HG03095 (cell line): Measurements from ENCODE around the gene NTSR1.

Experiments
- ATAC-seq: cut with Tn5 transposase; IDR thresholded peaks from one replicate; pipeline ENCODE4 v1.9.1; 2021; ENCODE audit warnings: moderate library complexity; ENCODE audit not compliant: unreplicated experiment

The NTSR1 gene

DNA sequence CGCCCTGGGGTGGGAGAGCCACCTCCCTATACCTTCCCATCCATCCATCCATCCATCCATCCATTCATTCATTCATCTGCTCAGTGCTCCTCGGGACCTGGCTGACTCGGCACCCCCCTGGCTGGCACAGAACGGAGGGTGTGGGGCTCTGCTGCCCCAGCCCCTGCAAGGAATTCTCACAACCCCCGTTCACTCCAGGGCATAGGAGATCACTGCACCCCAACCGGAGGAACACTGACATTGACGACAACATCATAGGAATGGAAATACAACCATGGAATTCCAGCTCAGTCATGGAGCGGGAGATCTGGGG, 59.6 kb downstream of the NTSR1 start:
- ATAC-seq, result no peak

DNA sequence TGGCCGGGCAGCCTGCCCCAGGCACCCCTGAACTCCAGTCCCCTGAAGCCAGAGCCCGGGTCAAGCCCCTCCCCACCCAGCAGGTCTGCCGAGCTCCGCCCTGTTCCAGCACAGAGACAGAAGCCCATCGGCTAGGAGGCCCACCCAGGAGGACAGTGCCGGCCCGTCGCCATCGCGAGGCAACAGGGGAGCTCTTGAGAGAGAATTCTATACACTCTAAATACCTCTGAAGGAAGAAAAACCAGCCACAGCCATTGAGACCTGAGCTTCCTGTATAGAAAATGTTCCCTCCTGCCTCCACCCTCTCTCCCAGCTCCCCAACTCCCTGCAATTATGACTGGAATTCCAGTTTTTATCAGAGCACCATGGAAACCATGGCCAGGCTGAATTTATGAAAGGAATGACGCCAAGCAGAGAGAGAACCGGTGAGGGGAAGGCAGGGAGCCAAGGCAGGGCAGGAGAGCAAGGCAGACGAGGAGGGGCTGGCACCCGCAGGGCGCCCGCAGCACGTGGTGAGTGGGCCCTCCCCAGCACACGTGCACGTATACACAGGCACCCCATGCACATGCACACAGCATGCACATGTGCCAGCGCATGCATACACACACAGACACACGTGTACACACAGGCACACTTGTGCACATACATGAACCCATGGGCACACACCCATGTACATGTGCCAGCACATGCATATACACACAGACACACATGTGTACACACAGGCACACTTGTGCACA, 60.1 kb downstream of the NTSR1 start:
- ATAC-seq, result no peak

DNA sequence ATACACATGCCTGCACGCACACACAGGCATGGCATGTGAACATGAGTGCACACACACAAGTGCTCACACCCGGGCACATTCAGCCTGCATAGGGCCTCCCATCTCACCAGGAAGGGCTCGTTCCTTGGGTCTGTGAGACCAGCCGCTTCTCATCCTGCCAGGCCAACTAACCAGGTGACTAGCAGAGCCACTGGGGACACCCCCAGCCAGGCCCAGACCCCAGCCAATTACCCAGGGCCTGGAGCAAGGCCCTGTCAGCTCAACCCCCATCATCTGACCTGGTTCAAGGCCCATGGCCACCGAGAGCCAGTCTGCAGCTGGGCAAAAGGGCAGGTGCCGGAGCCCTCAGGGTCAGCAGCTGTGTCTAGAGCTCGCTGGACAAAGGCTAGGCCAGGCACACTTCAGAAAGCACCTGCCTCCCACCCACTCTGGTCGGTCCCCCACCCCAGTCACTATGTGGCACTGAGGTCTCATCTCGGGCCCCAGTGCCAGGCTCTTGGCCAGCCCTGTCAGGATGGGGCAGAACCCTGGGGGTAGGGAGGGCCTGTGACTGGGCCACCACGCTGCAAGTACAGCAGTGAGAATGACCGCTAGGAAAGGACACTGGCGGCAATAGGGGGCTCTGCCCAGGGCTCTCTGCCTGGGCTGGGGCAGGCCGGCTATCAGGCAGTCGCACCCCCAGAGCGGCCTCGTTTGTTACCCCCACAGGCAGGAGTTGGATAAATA, 60.9 kb downstream of the NTSR1 start:
- ATAC-seq, result no peak

DNA sequence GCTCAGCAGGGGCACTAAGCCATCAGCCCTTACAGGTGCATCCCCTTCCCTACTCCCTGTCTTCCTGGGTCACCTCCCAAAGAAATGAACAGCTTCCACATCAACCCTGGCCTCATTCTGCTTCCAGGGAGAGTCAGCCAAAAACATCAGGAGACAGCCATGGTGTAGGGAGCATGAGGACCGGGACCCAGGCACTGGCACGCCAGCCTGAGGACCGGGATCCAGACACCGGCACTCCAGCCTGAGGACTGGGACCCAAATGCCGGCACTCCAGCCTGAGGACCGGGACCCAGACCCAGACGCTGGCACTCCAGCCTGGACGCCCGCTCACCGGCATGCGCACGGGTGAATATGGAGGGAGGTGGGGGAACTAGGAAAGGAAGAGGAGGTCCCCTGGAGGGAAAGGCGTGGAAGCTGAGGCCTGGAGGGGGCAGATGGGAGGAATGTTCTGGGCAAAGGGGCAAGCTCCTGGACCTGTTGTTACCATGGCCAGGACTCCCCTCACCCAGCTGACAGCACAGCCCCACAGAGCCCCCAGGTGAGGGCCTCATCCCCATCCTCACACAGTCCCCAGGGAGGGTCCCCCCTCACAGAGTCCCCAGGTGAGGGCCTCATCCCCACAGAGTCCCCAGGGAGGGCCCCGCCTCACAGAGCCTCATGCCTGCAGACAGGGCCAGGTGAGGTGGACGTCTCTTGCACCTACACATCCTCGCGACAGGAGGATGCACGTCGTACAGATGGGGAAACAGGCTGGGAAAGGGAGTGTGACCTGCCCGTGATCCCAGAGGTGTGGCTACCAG, 61.7 kb downstream of the NTSR1 start:
- no peak for ATAC-seq

DNA sequence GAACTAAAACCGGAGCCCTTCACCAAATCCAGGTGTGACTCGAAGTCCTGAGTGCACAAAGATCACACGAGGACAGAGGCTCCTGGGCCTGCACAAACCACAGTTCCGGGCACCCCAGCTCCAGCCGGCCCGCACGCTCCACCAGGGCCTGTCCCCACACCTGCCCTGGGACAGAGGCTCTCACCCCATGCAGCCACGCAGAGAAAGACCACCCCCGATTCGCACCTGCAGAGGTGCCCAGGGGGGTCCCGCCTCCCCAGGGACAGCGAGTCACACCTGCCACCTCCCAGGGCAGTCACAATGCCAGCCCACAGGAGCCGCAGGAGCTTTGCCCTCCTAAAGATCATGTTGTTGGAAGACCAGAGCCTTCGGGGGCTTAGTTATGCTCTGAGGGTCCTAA, 62.3 kb downstream of the NTSR1 start:
- no peak for ATAC-seq

DNA sequence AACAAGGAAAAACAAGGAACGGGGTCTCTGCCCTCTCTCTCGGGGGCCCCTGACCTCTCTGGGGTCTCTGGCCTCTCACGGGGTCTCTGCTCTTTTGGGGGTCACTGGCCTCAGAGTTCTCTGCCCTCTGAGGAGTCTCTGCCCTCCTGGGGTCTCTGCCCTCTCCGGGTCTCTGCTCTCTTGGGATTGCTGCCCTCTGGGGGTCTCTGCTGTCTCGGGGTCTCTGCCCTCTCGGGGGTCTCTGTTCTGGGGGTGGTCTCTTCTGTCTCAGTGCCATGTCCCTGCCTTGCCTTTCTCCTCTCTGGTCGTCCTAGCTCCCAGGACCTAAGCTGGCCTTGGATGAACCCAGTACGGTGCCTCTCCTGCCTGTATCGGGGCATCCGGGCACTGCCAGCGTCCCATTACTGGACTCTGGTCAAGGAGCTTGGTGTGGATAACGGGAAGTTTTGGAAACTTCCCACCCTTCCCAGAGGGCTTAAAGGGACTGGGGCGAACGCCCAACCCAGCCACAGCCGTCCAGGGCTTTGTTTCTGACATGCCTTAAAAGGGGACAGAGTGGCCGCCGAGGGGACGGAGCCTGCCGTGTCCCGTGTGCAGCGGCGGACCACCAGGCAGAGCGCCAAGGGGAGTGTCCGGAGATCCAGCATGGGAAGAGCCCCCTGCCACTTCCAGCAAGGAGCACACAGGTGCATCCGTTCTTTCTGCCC, 62.9 kb downstream of the NTSR1 start:
- no peak for ATAC-seq

DNA sequence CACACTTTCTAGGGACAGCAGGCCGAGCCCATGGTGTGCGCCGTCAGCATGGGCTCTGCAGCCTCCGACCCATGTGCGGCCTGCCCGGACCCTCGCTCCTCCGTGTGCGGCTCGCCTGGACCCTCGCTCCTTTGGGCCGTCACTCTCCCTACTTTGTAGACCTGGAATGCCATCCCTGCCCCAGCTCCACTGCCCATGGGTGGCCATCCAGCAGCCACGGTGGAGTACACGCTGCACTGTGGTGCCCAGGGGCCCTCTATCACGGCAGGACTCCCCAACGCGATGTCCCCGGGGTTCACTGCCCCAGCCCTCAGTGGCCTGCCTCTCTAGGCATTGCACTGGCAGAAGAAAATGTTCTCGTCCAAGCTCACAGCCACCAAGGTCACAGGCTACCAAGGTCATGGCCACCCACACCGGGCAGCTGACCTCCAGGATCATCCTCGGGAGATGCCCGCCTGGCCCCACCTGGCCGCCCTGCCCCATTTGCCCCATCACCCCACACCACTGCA, 63.5 kb downstream of the NTSR1 start:
- ATAC-seq, result no peak

DNA sequence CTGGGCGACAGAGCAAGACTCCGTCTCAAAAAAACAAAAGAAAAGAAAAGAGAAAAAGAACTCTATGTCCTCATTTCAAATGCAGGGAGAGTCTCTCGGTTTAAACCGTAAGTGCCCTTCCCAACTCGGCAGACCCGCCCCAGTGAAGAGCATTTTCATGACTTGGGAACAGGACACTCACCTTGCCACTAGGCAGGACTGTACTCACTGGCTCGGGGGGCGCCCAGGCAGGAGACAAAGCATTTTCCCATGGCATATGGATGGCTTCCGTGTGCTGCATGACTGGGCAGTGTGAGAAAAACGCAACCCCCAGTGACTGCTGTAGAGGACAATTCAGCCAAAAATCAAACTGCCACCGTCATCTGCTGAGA, 64.0 kb downstream of the NTSR1 start:
- ATAC-seq, result no peak

DNA sequence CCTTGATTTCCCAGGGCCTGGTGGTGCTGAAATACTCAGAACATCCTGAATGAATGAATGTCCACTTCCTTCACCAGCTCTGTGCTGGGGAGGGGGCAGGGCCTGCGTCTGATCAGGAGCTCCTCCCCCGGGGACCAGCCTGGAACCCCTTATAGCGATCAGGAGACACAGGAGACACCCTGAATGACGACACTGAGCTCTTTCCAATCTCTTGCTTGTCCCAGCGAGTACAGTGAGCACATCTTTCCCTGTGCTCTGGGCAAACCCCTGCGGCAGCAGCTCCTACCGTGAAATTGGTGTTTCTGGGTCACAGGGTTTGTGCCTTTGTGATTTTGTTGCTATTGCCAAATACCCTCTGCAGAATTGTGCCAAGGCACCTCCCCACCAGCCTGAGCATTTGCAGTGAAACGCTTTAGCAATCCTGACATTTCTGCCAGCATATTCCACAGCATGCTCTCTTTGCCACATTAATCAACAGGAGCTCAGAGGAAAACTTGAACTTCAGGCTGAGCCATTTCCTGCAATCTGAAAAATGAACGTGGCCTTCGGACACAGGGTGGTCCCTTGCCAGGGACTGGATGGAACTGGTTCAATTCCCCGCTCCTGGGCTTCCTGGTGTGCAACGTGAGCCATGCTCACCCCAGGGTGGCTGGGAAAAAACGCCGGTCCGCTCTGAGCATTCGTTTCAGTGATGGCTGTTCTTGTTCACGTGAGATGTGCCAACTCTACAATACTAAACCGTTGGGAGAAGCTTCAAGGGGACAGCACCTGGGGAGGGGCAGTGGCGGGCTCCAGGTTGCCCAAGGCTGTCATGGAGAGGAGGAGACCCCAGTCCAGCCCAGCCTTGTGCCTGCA, 64.6 kb downstream of the NTSR1 start:
- ATAC-seq, result no peak

DNA sequence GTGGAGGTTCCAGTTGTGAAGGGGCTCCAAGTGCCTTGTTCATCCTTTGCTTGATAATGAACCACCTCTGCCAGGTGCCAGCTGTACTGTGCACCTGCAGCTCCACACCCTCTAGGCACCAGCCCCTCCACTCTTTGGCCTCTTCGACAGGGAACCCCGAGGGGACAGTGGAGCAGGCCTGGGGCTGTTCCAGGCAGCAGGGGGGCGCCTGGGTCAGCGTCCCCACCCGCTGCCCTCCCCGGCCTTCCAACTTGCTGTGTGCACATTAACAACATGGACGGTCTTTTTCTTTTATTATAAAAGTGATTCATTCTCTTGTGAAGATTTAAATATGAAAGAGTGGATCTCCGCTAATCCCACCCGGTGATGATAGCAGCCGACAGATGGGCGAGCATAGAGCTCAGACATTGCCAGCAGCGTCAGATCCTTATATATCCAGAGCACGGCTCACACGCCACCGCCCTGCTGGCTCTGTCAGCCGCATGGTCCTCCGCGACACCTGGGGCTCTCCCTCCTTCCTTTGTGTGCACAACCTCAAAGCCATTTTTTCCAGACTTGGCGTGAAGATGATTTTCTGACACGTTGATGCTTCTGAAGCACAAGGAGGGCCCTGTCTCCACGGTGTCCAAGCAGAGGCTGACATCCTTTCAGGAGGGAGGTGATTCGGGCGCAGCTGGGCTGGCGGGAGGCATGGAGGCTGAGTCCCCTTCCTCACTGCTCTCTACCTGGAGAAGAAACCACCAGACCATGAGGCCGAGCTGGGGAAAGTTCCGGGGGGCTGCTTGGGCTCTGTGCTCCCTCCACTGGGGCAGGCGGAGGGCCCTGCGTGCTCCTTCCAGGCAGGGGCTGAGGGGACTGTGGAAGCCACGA, 65.4 kb downstream of the NTSR1 start:
- ATAC-seq, result no peak

DNA sequence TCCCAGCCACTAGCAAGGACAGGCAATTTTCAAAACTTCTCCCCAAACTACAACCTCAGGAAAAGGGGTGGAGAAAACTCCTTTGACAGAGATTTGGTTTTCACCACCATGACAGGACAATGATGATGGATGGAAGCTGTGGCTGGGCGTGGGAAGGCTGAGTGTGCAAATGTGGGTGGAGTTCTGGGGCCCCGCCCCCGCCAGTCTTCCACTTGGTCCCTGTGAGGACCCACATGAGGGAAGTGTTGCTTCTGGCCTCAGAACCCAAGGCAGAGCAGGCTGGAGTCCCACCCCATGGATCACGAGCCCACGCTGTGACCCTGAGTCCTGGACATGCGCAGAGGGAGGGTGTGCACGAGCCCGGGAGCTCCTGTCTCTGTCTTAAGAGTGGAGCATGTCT, 66.1 kb downstream of the NTSR1 start:
- no peak for ATAC-seq

DNA sequence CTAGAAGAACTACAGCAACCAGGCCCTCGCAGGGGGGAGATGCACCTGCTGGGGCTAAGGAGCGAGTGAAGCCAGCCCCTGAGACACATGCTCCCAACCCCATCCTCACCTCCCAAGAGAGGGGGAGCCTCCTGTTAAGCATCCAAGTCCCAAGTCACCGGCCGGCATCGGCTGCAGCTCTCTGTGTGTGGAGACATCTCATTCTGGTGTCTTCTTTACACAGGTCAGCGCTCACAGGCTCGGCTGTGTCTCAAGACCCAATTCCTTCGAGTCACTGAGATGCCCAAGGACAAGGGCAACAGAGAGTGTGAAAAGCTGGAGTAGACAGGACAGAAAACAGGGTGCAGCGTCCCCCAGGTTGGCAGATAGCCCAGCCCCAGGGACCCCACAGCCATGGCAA, 66.6 kb downstream of the NTSR1 start:
- no peak for ATAC-seq

DNA sequence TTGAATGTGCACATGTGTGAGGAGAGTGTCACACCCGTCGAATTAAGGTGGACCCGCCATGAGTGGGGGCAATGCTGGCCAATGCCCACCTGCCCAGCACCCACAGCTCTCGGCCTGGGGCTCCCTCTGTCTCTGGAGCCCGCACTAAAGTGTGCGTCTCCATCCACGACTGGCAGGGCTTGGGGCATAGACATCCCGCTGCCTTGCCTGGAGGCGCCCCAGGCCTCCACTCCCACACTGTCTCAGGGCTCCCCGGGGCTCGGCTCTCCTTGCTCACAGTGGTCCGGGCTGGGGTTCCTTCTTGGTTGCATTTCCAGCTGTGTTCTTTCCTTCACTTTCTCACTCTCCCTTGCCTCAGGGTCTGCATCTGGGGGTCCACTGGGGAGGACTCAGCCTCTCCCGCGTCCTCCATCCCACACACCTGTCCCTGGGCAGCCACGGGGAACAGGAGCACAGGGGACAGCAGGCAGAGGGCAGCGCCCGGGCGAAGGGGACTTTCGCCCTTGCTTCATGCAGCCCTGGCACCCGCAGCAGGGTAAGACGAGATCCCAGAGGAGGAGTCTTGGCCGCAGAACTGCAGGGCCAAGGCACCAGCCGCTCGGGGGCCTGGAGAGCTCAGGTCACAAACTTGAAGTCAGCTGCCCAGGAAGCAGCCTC, 67.5 kb downstream of the NTSR1 start:
- ATAC-seq, result no peak

DNA sequence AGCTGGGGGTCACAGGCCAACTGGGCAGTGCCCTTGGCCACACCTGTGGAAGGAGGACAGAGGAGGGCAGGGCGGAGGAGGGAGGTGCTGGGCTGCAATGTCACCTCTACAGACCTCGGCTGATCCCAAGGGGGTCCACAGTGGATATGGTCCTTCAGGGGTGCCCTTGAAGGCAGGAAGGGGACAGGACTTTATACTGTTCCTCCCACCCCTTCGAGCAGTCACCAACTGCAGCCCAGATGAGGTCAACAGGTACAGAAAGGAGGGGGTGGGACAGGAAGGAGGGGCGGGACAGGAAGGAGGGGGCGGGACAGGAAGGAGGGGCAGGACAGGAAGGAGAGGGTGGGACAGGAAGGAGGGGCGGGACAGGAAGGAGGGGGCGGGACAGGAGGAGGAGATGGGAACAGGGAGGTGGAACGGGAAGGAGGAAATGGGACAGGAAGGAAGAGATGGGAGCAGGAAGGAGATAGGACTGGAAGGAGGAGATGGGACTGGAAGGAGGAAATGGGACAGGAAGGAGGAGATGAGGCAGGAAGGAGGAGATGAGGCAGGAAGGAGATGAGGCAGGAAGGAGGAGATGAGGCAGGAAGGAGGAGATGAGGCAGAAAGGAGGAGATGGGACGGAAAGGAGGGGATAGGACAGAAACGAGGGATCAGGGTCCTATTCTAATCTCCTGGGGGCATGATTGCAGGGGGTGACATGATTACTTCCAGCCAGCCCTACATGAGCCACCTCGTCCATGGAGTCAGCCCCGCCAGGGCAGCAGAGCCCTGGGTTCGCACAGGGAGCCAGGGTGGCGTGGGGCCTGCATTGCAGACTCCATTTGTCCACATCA, 68.3 kb downstream of the NTSR1 start:
- ATAC-seq, result no peak

DNA sequence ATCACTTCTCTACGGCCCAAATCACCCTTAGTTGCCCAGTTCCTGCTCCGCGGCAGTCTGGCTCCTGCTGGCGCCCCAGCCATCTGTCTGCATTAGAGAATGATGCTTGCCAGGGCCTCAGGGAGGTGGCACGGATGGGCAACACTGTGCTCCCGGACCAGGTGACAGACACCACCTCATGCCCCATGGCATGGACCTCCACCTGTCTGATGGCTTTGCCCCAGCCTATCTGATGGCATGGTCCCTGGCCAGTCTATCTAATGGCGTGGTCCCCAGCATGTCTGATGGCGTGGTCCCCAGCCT, 68.8 kb downstream of the NTSR1 start:
- ATAC-seq, result no peak

DNA sequence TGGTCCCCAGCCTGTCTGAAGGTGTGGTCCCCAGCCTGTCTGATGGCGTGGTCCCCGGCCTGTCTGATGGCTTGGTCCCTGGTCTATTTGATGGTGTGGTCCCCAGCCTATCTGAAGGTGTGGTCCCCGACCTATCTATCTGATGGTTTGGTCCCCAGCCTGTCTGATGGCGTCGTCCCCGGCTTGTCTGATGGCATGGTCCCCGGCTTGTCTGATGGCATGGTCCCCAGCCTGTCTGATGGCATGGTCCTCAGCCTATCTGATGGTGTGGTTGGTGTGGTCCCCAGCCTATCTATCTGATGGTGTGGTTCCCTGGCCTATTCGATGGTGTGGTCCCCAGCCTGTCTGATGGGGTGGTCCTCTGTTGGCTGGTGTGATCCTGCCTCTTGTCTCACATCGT, 69.4 kb downstream of the NTSR1 start:
- ATAC-seq, result no peak

DNA sequence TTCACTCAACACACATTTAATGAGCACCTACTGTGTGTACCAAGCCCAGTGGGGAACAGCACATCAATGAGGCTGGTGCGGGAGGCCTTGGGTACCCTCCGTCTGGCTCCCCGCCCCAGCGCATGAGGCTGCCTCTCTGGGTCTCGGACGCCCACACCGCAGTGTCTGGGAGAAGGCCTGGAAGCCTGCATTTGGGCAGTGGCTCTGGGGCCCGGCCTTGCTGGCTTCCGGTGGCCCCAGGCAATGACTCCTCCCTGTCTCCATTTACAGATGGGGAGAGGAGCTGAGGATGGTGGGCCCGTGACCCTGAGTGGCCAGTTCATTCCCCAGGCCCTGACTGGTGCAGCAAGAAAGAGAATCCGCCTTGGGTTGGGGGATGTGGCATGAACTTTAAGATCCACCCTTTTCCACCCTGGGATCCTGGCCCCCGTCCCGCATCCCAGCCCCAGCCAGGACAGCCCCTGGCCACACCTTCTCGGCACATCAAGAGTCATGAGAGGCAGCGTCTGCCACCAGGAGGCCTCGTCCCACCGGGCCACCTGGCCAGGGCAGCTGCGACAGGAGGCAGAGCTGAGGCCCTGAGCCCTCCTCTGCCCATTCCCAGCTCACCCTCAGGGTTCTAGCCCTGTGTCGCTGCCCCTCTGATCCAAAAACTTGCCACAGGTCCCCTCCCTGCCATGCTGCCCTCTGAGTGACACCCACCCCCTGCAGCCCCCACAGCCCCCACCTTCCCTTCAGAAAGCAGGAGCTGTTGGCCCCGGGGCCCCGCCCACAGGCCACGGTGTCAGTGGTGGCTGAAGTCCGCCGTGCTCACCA, 70.2 kb downstream of the NTSR1 start:
- no peak for ATAC-seq

DNA sequence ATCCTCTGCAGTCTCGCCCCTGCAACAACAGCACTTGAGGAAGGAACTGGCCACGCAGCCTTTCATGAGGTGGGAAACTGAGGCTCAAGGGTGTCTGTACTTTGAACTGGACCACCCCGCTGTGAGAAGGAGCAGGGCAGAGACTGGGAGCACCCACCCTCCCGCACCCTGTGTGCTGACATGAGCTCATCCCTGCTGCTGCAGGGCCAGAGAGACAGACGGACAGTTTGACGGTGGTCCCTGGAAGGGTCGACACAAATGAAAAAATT, 70.7 kb downstream of the NTSR1 start:
- ATAC-seq, result no peak
